ENCODE results near the gene SH2D3C.

- TF ChIP-seq CTCF (IDR thresholded peaks at IDR 0.05; ENCODE audit: low read length) (no peak), EZH2 (optimal IDR thresholded peaks at IDR 0.05; ENCODE audit: low read depth, low read length) (no peak), EZH2phosphoT487 (IDR thresholded peaks at IDR 0.05; ENCODE audit: low read length) (no peak)
Measured at GRCh38 chr9:127720031-127720864, 58.2 kb downstream of the SH2D3C start.
